ENCODE measurements around the gene ATXN1.
"Not testable (repeated sequence)": the region's sequence is repeated elsewhere in the genome, so short reads cannot be mapped to it uniquely, and the experiment has no call there.

ATXN1 gene

DNA sequence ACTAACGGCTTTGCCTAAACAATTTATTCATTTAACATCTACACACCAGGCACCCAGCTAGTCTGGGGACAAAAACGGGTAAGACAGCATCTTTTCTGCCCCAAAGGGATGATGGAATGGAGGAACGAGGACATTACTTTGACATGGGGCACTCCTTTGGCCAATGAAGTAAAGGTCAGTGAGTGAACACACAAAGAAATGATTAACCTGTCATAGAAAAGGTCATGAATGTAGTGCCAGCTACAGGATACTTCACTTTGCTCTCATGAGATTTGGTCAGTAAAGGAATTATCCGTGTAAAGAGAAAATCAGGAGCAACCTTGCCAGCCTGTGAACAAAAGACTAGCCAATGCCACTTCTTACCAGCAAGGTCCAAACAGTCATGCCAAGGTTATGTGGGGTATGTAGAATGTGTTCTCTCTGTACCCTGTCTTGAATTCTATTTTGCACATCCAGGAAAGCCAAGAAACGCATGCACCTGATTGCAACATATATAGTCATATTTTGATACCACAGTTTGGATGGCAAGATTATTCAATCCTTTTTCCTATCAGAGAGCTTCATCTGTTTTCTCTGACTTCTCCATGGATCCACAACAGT, 377.6 kb downstream of the ATXN1 start:
- no peak for DNase-seq (ENCODE audit: low spot score)

- not testable (repeated sequence) for DNase-seq (ENCODE audit: low spot score)
These were observed 379.3 kb downstream of the ATXN1 start for GRCh38 chr6:16381968-16382367.

DNA sequence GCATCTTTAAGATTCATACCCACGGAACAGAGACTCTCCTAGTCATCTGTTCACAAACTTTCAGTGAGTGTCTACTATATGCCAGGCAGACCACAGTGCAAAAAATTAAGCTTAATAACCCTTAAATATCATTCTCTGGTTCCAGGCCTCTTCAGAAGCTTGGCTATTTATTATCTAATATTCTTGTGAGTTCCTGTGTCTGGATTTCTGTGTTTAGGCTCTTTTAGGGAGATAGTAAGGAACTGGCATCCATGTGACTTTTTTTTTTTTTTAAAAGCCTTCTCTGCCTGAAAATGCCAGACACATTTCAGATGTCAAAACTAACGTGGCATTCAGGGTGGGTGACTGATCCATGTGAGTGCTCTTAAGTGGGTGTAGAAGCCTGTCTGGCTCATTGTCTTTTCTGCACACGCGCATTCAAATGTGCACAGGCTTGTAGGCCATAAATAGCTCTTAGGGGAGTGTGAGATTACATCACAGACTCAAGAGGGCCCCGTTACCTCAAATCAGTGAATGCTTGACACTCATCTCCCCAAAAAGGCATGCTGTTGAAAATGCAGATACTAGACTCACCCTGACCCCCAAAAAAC, 380.9 kb downstream of the ATXN1 start:
- DNase-seq (ENCODE audit: low spot score): no peak

GRCh38 chr6:16378360-16378759, 382.9 kb downstream of the ATXN1 start:
- DNase-seq (ENCODE audit: low spot score): not testable (repeated sequence)

- no peak for DNase-seq (ENCODE audit: low spot score)
These were observed 383.8 kb downstream of the ATXN1 start for GRCh38 chr6:16377470-16377869.

DNA sequence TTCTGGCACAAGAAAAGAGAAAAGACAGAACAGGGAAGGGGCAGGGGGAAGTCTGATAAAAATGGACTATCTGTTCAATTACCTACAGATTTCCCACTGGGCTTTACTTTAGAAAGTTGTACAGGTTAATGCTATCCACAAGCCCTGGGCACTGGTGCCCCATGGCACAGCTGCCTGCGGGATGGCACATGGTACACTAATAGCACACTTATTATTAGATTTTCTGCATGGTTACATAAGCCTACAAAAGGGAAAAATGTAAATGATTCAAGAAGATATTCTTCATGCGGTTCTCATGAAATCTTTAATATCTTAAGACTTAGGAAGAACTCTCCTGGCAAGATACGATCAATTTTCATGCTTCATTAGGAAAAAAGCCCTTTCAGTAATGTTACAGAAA, 385.4 kb downstream of the ATXN1 start:
- no peak for DNase-seq (ENCODE audit: low spot score)

- DNase-seq (ENCODE audit: low spot score): no peak
These were observed 386.1 kb downstream of the ATXN1 start for GRCh38 chr6:16375206-16375605.

DNA sequence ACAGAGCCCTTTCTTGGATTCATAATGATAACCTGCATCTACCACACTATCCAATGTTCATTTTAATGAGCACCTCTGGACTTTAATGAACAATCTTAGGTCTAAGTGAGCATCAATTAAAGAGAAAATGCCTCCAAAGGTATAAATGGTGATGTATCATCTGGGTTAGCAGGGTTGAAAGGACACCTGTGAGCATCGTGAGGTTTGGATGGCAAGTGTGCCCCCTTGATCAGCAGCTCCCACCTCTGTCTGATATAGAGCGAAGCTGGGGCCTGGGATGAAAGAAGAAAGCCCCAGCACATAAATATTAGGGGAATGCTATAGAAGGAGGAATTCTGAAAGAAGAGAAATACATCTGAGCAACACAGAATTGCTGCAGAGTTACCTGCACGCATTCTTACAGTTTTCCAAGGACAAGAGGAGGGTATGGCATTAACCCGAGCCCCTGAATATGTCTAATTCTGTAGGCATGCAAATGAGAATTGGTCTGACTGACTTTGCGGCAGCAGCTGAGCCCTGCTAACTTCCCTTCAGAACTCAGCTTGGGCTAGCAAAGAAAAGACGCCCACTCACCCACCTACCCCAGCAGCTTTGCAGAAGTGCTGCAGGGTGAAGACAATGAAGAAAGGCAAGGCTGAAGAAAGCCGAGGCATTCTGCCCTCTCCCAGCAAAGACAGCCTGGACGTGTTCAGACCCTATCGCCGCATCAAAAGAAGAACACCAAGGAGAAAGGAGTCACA, 386.6 kb downstream of the ATXN1 start:
- DNase-seq (ENCODE audit: low spot score): no peak

- no peak for DNase-seq (ENCODE audit: low spot score)
These were observed 387.2 kb downstream of the ATXN1 start for GRCh38 chr6:16374016-16374415.

- DNase-seq (ENCODE audit: low spot score): no peak
These were observed 389.1 kb downstream of the ATXN1 start for GRCh38 chr6:16372029-16372776.

DNA sequence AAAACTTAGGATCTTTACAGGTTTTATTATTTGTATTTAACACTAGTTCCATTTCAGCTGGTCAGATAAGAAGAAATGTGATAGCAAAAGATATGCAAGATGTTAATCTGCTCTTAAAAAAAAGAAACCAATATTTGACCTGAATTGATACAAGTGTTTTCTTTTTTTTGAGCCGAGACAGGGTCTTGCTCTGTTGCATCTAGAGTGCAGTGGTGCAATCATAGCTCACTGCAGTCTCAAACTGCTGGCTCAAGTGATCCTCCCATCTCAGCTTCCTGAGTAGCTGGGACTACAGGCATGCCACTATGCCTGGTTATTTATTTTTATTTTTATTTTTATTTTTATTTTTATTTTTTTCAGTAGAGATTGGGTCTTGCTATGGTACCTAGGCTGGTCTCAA, 389.9 kb downstream of the ATXN1 start:
- DNase-seq (ENCODE audit: low spot score): no peak

DNA sequence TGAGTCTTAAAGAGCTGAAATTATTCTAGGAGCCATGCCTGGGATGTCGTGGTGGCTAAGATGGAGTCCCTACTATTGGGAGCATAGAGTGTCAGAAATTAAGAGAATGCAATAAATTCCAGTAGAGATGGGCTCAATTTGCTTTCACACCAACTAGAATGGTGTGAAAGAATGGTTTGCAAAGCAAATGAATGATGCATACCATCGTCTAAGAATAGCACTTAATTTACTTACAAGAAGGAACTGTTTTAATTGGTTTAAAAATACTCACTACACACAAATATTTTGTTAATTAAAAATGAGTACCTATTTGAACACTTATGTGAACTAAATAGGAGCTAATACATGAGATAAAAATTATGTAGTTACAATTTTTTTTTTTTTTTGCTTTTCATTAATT, 390.3 kb downstream of the ATXN1 start:
- DNase-seq (ENCODE audit: low spot score): no peak

DNA sequence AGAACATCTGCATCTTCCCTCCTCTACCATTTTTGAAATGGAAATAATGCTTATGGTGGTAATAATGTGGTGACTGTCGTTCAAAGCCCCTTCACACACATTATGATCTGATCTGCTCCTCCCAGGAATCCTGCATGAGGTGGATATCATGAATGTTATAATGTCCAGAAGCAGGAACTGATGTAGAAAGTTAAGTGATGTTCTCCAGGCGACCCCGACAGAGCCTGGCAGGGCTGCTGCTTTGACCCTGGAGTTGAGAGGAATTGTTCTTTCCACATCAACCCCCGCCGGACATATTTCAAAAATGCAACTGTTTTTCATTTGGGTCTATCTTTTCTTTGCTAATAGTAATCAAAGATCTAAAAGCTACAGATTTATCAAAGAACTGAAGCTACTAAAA, 391.3 kb downstream of the ATXN1 start:
- no peak for DNase-seq (ENCODE audit: low spot score)

GRCh38 chr6:16369140-16369745, 392.0 kb downstream of the ATXN1 start:
- no peak for DNase-seq (ENCODE audit: low spot score)

DNA sequence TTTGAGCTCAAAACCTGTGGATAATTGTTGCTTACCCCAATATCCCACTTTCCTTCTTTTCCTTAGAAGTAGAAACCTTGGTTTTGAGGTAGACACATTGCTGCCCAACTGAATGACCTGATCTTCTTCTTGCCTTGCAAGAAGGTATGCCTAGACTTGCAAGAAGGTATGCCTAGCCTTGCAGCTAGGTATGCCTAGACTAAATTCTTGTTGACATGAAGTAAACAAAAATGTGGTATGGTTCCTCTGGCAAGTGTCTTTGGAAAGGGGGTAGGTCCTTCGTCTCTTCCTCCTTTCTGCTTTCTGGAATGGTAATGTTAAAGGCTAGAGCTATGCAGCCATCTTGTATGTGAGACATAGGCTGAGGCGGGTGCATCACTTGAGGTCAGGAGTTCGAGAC, 393.7 kb downstream of the ATXN1 start:
- no peak for DNase-seq (ENCODE audit: low spot score)

GRCh38 chr6:16363749-16364148, 397.5 kb downstream of the ATXN1 start:
- DNase-seq (ENCODE audit: low spot score): no peak

DNA sequence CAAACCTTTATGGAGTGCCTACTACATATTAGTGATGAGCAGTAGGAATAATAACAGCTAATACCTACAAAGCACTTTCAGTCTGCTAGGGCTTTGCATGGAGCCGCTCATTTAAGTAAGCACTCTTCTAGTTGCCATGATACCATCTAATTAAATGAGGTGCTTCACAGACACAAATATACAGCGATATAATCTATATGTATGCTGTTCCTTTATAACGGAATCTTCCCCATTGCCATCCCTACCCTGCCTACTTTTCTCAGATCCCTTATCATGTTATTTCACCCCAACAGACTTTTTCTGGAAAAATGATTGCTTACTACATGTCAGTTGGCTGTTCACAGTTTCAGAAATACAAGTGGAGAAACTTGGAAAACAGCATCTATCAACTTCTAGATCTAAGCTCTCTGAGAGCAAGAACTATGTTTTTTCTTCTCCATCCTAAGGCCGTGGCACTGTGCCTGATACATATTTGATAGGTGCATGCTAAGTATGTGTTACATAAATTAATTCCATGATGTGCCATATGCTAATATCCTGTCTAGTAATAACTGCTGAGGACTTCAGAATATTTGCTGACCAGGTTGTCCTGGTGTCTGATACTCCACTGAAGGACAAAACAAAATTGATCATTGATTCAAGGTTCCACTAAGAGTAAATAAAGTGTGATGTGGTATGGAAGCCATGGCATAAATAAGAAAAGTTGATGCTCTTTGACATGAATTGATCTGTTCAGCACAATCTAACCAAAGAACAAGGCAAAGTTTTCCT, 398.3 kb downstream of the ATXN1 start:
- DNase-seq (ENCODE audit: low spot score): no peak

DNA sequence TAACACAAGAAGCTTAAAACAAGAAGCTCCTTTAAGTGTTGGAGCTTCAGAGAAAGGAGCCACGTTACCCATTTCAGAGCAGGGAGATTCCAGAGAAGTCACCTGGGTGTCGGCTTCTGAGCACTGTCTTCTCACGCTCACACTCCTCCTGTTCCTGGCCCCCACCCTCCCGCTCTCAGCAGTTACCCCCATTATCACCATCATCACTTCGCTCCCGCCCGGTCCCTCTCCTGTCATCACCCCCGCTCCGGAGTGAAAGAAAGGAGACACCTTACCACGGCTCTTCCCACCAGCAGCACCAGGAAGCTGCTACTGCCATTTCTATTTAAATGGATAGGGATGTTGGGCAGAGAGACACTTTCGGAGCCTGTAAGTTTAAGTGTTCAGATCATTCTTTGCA, 399.0 kb downstream of the ATXN1 start:
- DNase-seq (ENCODE audit: low spot score): no peak

- DNase-seq (ENCODE audit: low spot score): no peak
These were observed 399.4 kb downstream of the ATXN1 start for GRCh38 chr6:16361861-16362260.

DNA sequence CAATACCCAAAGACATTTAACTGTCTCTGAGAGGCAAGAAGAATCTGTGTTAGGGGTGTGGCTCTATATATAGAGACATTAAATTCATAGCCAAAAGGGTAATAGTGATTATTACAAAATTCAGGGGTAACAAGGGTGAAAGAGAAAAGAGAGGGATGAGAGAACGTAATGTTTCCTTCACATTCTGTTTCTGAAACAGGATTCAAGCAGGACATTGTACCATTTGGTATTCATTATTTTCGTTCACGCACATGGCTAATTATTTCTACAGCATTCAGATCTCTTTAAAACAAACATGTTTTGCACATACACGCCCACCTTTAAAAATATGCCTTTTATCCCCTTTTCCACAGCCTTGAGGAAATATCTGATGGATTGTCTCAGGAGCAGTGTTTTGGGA, 400.1 kb downstream of the ATXN1 start:
- DNase-seq (ENCODE audit: low spot score): no peak

DNA sequence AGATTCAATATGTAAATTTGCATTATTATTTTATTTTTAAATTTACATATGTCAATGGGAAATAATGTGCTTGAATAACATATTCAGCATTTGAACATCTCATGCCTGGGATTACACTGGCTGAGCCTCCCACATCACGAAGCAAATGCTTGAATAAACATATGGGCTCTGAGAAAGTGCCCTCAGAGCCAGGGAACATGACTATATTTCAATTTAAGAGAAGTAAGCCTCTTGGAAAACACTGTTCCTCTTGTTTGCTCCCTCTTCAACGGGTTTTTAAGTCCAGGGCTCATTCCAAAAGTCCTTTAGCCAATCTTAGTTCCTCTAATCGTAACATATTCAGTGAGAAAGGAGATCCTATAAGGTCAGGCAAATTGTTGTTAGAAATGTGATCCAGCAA, 400.9 kb downstream of the ATXN1 start:
- DNase-seq (ENCODE audit: low spot score): no peak

- DNase-seq (ENCODE audit: low spot score): no peak
These were observed 401.7 kb downstream of the ATXN1 start for GRCh38 chr6:16359563-16359962.

Data from RKO (cell line).